ENCODE measurements around the gene CSNK2A1.
A peak's percentile ranks its signal among the peaks of the same experiment; 100 is the strongest.

CSNK2A1 gene

DNA sequence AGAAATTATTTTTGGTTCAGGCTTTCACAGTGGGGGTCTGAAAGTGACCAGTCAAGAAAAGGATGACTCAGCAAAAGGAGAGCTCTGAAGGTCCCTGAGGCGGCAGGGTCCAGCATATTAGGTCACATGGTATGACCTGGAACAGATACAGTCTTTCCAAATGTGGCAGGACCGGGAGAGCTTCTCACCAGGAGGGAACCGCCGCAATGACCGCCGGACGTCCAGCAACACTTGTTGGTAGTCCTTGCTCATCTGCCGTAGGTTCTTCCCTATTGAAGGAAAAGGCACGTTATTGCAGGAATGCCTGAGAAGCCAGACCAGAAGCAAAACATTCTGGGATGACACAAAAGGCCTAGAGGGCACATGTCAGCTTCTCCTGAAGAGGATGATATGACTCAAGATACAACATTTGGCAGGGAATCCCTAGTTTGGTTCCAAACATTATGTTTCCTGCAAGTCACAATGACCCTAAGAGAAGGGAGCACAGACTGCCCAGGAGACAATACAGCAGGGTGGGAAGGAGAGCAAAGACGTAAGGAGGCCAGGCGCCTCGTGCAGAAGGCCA, 98.6 kb downstream of the CSNK2A1 start:
- H3K9me3 ChIP-seq (ENCODE audit: control insufficient read depth, insufficient read depth, low read length), result no peaks in the 10 kb centered on the region
- no peak overlapping the region for H3K4me3 ChIP-seq (ENCODE audit: low read depth, low read length)
- peaks cover 60% of the 10 kb centered on the region for H3K36me3 ChIP-seq (ENCODE audit: control insufficient read depth, insufficient read depth, low read length)
- H3K4me1 ChIP-seq (ENCODE audit: control insufficient read depth, insufficient read depth, low read length), result 0 out of 2 replicates have a peak, but pooled peaks cover 6% of the 10 kb centered on the region
- no peak overlapping the region for H3K27ac ChIP-seq (ENCODE audit: low read depth, low read length)
- no peak overlapping the region for H3K9ac ChIP-seq (ENCODE audit: low read depth, low read length)
- no peaks in the 10 kb centered on the region for H3K27me3 ChIP-seq (ENCODE audit: control insufficient read depth, insufficient read depth, low read length)

DNA sequence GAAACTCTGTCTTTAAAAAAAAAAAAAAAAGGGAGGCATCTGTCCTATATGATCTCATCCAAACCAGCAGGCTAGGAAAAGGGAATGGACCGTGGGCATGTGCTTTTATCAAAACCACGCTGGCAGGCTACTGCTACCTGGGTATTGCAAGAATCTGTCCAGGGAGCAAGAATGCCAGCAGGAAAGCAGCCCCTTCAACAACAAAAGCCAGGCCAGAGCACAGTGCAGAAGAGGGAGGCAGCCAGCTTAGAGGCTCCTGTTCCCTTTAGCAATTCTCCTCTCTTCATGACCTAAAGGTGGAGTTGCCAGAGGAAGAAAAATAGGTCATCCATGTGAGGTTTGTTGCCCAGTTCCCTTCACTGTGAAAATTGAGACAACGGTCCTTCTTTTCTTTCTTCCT, 99.5 kb downstream of the CSNK2A1 start:
- Histone ChIP-seq H3K36me3 (ENCODE audit: control insufficient read depth, insufficient read depth, low read length) (peaks cover 68% of the 10 kb centered on the region), H3K27me3 (ENCODE audit: control insufficient read depth, insufficient read depth, low read length) (no peaks in the 10 kb centered on the region), H3K27ac (ENCODE audit: low read depth, low read length) (no peak overlapping the region)

DNA sequence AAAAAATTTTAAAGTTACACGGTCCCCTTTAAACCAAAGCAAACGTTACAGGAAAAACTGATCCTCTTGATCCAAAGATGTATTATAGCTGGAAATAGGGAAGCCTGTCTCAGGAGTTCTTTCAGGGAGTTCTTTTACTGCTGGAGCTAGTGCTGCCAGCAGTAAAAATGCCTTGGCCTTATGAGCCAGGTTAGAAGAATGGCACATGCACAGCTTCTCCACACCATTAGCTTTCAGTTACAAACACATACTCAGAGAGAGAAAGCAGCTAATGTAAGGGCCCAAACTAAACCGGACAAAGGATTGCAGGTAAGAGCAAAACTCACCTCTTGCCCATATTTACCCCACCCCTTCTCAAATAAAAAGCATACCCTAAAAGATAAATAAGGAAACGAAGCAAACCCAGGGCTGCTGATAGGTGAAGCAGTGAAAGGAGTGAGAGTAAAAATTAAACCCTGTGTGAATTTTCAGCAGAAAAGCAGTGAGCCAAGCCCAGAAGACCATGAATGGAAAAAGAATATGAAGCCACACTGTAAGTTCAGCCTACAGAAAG, 100.3 kb downstream of the CSNK2A1 start:
- no peaks in the 10 kb centered on the region for H3K9me3 ChIP-seq (ENCODE audit: control insufficient read depth, insufficient read depth, low read length)
- no peak overlapping the region for H3K4me3 ChIP-seq (ENCODE audit: low read depth, low read length)
- no peak overlapping the region for H3K27ac ChIP-seq (ENCODE audit: low read depth, low read length)
- no peaks in the 10 kb centered on the region for H3K27me3 ChIP-seq (ENCODE audit: control insufficient read depth, insufficient read depth, low read length)
- 0 out of 2 replicates have a peak, but pooled peaks cover 6% of the 10 kb centered on the region for H3K4me1 ChIP-seq (ENCODE audit: control insufficient read depth, insufficient read depth, low read length)
- H3K9ac ChIP-seq (ENCODE audit: low read depth, low read length), result no peak overlapping the region
- H3K36me3 ChIP-seq (ENCODE audit: control insufficient read depth, insufficient read depth, low read length), result peaks cover 76% of the 10 kb centered on the region

More for the DNA sequence above, 99.5 kb downstream of the CSNK2A1 start:
- no peak overlapping the region for H3K9ac ChIP-seq (ENCODE audit: low read depth, low read length)
- H3K4me1 ChIP-seq (ENCODE audit: control insufficient read depth, insufficient read depth, low read length), result 0 out of 2 replicates have a peak, but pooled peaks cover 6% of the 10 kb centered on the region
- no peaks in the 10 kb centered on the region for H3K9me3 ChIP-seq (ENCODE audit: control insufficient read depth, insufficient read depth, low read length)
- H3K4me3 ChIP-seq (ENCODE audit: low read depth, low read length), result no peak overlapping the region

DNA sequence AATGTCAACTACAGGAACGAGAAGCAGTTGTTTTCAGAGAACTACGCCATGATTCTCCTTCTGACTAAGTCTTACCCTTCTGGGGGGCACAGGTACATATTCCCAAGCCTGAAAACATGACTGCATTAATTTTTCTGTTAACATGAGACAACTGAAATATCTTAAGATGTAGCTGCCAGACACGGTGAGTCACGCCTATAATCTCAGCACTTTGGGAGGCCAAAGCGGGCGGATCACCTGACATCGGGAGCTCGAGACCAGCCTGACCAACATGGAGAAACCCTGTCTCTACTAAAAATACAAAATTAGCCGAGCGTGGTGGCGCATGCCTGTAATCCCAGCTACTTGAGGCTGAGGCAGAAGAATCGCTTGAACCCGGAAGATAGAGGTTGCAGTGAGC, 103.0 kb downstream of the CSNK2A1 start:
- Histone ChIP-seq H3K27me3 (ENCODE audit: control insufficient read depth, insufficient read depth, low read length) (peaks cover 7% of the 10 kb centered on the region), H3K36me3 (ENCODE audit: control insufficient read depth, insufficient read depth, low read length) (peaks cover 88% of the 10 kb centered on the region), H3K4me1 (ENCODE audit: control insufficient read depth, insufficient read depth, low read length) (0 out of 2 replicates have a peak, but pooled peaks cover 6% of the 10 kb centered on the region)

DNA sequence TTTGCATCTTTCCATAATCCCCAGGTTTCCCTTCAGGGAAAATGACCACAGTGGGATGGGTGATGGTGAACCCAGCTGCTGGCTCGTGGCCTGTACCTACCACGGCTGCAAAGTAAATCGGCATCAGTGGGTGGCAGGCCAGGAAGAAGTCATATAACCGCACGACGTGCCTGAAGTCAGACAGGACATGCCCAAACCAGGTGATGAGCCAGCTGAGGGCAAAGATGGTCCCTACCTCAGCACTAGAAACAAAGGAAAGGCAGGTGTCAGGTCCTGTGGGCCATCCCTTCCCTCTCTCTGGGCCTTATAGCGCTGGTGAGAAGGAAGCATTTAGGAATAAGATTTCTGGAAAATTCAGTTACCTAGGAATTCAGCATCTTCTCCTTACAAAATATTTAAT, 103.4 kb downstream of the CSNK2A1 start:
- Histone ChIP-seq H3K4me3 (ENCODE audit: low read depth, low read length) (no peak overlapping the region), H3K36me3 (ENCODE audit: control insufficient read depth, insufficient read depth, low read length) (peaks cover 88% of the 10 kb centered on the region), H3K27me3 (ENCODE audit: control insufficient read depth, insufficient read depth, low read length) (peaks cover 12% of the 10 kb centered on the region), H3K27ac (ENCODE audit: low read depth, low read length) (no peak overlapping the region), H3K9me3 (ENCODE audit: control insufficient read depth, insufficient read depth, low read length) (no peaks in the 10 kb centered on the region), H3K4me1 (ENCODE audit: control insufficient read depth, insufficient read depth, low read length) (peaks cover 7% of the 10 kb centered on the region), H3K9ac (ENCODE audit: low read depth, low read length) (no peak overlapping the region)

More for the DNA sequence above, 103.0 kb downstream of the CSNK2A1 start:
- no peak overlapping the region for H3K9ac ChIP-seq (ENCODE audit: low read depth, low read length)
- no peaks in the 10 kb centered on the region for H3K9me3 ChIP-seq (ENCODE audit: control insufficient read depth, insufficient read depth, low read length)
- no peak overlapping the region for H3K27ac ChIP-seq (ENCODE audit: low read depth, low read length)
- no peak overlapping the region for H3K4me3 ChIP-seq (ENCODE audit: low read depth, low read length)

DNA sequence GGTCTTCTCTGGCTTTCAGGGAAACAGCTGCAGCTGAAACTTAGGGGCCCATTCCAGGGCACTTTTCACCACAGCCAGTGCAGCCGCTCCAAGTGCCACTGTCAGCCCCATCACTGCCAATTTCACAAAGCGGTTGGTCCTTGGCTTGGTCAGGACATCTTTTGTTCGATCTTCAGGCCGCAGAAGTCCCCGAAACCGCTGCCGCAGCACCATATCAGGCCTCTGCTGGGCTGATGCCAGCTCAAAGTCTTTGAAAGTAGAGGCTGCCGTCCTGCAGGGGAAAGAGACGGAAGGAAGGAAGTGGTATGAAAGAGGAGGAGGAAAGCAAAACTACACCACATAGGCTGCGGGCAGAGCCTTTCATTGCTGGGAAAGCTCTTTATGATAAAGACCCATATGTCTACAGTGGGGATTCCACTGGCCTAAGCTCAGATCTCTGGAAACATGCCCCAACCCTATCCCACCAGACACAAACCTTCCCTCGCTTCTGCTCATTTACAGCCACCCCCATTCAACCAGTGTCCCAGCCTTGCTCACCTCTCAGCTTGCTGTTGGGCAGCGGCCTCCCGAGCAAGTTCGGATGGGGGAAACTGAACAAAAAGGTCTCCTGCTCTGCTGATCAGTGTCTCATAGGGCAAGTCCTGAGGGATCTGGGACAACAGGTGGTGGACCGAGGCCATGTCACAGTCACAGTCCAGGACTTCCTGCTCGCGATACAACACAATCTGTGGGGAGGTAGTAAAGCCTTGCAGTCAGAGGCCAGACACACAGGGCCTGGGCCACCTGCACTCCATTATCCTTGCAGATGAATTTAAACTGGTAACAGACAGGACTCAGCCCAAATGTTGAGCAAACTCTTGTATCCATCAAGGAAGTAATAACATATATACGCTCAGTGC, 104.8 kb downstream of the CSNK2A1 start:
- H3K27me3 ChIP-seq (ENCODE audit: control insufficient read depth, insufficient read depth, low read length), result peaks cover 18% of the 10 kb centered on the region
- H3K9me3 ChIP-seq (ENCODE audit: control insufficient read depth, insufficient read depth, low read length), result no peaks in the 10 kb centered on the region
- no peak overlapping the region for H3K27ac ChIP-seq (ENCODE audit: low read depth, low read length)
- H3K9ac ChIP-seq (ENCODE audit: low read depth, low read length), result no peak overlapping the region
- peaks cover 77% of the 10 kb centered on the region for H3K36me3 ChIP-seq (ENCODE audit: control insufficient read depth, insufficient read depth, low read length)
- no peak overlapping the region for H3K4me3 ChIP-seq (ENCODE audit: low read depth, low read length)
- peaks cover 9% of the 10 kb centered on the region for H3K4me1 ChIP-seq (ENCODE audit: control insufficient read depth, insufficient read depth, low read length)

DNA sequence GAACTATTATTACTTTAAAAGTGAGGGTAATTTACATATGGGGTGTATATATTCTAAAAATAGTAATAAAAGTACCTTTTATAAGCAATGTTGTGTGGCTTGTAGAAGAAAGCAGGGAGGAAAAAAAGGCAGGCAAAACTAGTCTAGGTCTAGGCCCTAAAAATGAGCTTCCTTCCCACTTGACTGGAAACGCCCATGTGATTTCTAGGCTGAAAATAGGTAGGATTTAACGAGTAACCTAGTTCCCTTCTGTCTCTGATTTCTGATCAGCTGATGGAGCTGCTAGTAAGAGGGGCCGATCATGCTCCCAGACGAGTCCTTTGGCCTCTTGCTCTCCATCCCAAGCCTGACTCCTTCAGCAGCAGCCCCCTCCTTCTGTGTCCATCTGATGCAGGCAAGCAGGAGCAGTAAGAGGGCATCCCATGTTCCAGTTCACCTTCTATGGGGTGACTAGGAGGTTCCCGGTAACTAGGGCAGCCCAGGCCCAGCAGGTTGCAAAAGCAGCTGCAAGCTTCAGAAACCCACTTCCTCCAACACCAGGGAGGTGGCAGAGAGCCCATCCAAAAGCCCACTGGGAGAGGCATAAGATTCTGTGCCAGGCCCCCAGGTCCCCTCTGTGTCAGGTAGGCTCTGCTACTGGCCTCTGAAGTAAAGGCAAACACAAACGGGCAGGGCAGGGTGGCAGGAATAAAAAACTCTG, 105.7 kb downstream of the CSNK2A1 start:
- peaks cover 71% of the 10 kb centered on the region for H3K36me3 ChIP-seq (ENCODE audit: control insufficient read depth, insufficient read depth, low read length)
- no peak overlapping the region for H3K4me3 ChIP-seq (ENCODE audit: low read depth, low read length)
- H3K9me3 ChIP-seq (ENCODE audit: control insufficient read depth, insufficient read depth, low read length), result no peaks in the 10 kb centered on the region
- peaks cover 18% of the 10 kb centered on the region for H3K27me3 ChIP-seq (ENCODE audit: control insufficient read depth, insufficient read depth, low read length)
- no peak overlapping the region for H3K27ac ChIP-seq (ENCODE audit: low read depth, low read length)
- H3K9ac ChIP-seq (ENCODE audit: low read depth, low read length), result no peak overlapping the region
- H3K4me1 ChIP-seq (ENCODE audit: control insufficient read depth, insufficient read depth, low read length), result peaks cover 12% of the 10 kb centered on the region

DNA sequence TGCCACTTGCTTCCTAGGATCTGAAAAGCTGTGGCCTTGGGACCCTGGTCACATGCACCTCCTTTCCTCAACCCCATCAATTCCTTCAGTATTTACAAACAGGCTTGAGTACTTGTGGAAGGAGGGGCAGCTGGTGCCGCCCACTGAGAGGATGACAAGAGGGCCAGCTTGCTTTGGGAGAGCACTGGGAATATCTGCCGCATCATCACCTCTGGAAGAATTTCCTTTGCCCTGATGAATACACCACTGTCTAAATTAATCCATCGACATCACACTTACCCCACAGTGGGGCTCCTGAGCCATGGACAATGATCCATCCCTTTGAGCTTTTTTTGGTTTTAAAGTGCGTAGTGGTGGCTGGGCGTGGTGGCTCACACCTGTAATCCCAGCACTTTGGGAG, 107.1 kb downstream of the CSNK2A1 start:
- Histone ChIP-seq H3K27ac (ENCODE audit: low read depth, low read length) (no peak overlapping the region), H3K27me3 (ENCODE audit: control insufficient read depth, insufficient read depth, low read length) (peaks cover 18% of the 10 kb centered on the region), H3K9ac (ENCODE audit: low read depth, low read length) (no peak overlapping the region), H3K4me1 (ENCODE audit: control insufficient read depth, insufficient read depth, low read length) (peaks cover 12% of the 10 kb centered on the region), H3K4me3 (ENCODE audit: low read depth, low read length) (no peak overlapping the region), H3K36me3 (ENCODE audit: control insufficient read depth, insufficient read depth, low read length) (peaks cover 66% of the 10 kb centered on the region), H3K9me3 (ENCODE audit: control insufficient read depth, insufficient read depth, low read length) (no peaks in the 10 kb centered on the region)

DNA sequence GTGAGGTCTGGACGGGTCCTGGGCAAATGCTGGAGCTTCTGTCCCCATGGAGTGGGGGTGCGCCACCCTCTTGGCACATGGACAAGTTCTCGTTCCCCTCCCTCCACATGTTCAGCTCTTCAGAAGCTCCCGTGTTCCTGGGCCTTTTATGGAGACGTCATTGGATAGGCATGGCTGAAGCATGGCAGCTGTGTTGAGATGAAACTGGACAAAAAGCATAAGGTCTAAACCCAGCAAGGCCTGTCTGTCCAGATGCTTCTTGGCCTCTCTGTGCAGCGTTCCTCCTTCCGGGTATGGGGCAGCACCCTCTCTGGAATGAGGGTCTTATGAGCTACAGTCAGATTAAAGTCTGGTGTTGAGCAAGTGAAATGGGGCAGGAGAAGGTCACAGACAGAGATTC, 108.0 kb downstream of the CSNK2A1 start:
- Histone ChIP-seq H3K36me3 (ENCODE audit: control insufficient read depth, insufficient read depth, low read length) (peaks cover 61% of the 10 kb centered on the region), H3K9me3 (ENCODE audit: control insufficient read depth, insufficient read depth, low read length) (no peaks in the 10 kb centered on the region), H3K27me3 (ENCODE audit: control insufficient read depth, insufficient read depth, low read length) (peaks cover 18% of the 10 kb centered on the region), H3K4me1 (ENCODE audit: control insufficient read depth, insufficient read depth, low read length) (peaks cover 12% of the 10 kb centered on the region), H3K9ac (ENCODE audit: low read depth, low read length) (no peak overlapping the region), H3K4me3 (ENCODE audit: low read depth, low read length) (no peak overlapping the region), H3K27ac (ENCODE audit: low read depth, low read length) (no peak overlapping the region)

DNA sequence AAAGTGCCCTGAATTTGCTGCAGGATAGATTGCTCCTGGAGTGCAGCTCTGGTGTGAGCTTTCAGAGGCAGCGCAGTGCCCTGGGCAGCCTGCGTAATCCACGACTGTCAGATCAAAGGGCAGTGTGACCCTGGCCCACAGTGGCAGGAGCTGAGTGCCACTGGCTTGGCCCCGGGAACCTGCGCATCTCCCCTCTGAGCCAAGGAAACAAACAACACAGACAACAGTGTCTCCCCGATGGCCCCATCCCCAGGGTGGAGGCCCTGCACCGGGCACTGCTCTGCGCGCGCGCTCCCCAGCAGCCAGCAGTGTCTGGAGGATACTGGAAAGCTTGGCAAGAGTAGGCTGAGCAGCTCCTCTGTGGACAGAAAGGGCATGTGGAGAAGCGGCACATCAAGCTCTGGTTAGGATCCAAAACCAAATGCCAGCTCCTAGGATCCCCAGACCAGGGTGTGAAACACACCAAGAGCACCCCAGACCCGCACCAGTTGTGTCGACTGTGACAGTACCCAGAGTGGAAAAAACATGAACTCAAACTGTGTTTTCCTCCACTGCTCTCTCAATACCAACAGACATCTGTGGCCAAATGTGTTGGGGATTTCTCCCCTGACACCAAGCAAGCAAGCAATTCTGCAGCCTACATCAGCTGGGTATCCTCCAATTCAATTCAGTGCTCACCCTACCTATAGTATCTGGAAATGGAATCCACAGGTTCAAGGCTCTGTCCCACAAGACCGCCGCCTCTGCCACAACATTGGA, 108.8 kb downstream of the CSNK2A1 start:
- Histone ChIP-seq H3K27ac (ENCODE audit: low read depth, low read length) (peak overlapping the region; percentile 61), H3K4me3 (ENCODE audit: low read depth, low read length) (no peak overlapping the region; the same call in 1 of the 2 replicates), H3K27me3 (ENCODE audit: control insufficient read depth, insufficient read depth, low read length) (peaks cover 18% of the 10 kb centered on the region), H3K9me3 (ENCODE audit: control insufficient read depth, insufficient read depth, low read length) (no peaks in the 10 kb centered on the region), H3K9ac (ENCODE audit: low read depth, low read length) (no peak overlapping the region; the same call in 1 of the 2 replicates), H3K4me1 (ENCODE audit: control insufficient read depth, insufficient read depth, low read length) (peaks cover 12% of the 10 kb centered on the region), H3K36me3 (ENCODE audit: control insufficient read depth, insufficient read depth, low read length) (peaks cover 61% of the 10 kb centered on the region)

Measured in HUES48 (cell line).